Measurements from ENCODE around the gene LIPG.

The LIPG gene

DNA sequence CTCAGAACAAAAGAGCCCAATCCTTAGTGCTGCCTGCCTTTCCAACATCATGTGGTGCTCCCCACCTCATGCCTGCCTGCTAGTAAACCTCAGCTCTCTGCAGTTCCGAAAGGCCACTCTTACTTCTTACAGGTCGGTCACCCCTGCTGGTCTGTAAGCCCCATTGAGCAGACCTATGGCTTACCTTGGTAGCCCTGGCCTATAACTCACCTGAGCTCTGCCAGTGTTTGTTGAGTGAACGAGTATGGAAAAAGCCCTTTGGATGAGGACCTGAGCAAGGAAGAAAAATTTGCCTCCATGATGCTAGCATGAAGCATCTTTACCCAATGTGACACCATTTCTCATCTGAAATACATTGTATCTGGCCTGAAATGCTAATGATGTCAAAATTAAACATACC lies 83.3 kb downstream of the LIPG start:
- no peak for DNase-seq

DNA sequence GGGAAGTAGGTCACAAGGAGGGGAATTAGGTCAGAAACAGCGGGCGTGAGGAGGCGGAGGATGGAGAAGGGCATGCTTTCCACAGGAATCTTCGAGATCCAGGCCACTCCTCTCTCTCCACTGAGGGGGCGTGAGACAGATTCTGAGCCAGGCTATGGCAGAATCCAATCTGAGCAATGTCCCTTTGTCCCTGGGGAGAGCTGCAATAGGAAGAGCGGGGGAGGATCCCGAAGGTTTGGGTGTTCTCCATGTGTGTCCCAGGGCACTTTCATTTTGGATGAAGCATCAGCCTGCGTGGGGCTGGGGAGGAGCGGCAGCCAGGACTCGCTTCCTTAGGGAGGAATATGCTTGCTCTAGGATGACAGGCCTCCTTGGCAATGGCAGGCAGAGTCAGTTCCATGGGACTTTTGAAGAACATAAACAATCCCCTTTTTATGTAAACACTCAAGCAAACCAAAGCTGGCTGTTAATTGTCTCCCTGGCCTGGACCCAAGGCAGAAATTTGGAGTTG lies 84.0 kb downstream of the LIPG start:
- DNase-seq, result no peak

- no peak for DNase-seq
Observed at GRCh38 chr18:49646873-49647272, 85.0 kb downstream of the LIPG start.

DNA sequence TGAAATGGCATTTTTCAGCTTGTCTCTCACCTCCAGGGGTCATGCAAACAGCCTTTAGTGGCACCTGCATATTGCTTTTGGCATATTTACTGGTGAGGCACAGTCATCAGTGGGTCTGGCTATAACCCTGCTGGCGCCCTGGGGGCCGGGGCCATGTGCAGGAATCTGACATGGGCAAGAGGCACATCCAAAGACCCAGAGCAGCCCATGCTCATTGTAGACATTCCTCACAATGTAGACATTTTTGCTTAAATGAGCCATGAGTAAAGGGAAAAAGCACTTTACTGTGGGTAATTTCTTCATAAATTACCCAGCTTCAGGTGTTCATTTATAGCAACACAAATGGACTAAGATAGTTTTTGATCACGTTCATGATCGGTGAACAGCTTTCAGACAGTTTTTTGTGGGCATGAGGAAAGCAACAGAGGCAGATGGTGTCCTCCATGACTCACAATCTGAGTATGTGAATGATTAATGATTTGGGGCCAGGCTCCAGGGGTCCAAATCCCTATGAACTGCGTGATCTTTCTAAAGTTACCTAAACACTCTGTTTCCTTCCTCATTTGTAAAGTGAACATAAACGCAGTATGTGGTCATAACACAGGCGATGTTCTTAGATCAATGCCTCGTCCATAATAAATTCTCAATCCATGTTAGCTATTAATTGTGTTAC lies 85.8 kb downstream of the LIPG start:
- DNase-seq, result no peak

DNA sequence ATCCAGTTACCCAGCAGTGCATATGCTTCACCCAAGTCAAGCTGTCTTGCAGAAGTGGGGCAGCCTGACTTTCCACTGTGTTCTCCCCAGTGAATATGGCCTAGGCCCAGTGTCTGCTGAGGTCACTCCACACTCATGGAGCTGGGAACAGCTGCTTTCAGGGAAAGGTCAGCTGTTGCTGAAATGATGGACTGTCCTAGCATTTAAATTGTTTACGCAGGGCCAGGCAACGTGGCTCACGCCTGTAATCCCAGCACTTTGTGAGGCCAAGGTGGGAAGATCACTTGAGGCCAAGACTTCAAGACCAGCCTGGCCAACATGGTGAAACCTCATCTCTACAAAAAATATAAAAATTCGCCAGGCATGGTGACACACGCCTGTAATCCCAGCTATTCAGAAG lies 86.5 kb downstream of the LIPG start:
- no peak for DNase-seq

All from activated gamma-delta T cell treated with Interleukin-2 at 50 U/mL for 16 hours (primary cell).